GM12878 (cell line): ENCODE data around the gene ACD. TPM values are rescaled to one million over a fixed set of nuclear protein-coding genes. Genes with fewer than 3 reads are reported as not detected.

Experiments used
- ATAC-seq: fragments of 200-7000 bp; cut with Tn5 transposase; 3 replicates; pipeline ENCODE4 v1.9.1; 2020; ENCODE audit warnings: mild to moderate bottlenecking, moderate library complexity
- BruUV-seq: library from RNA; stranded (reverse); fragments of 400-500 nt; replicated peaks from 2 replicates; lab custom pipeline; 2021; lab: Mats Ljungman, UMichigan
- CTCF ChIA-PET: fragments of 300-600 bp; sonication (Branson Sonifier 250); formaldehyde crosslinking; extraction: SDS; loops from one replicate; lab custom pipeline; 2021; ENCODE audit warnings: inconsistent platforms; lab: Yijun Ruan, JAX
- POLR2A ChIA-PET: fragments of 350-600 bp; formaldehyde crosslinking; extraction: SDS; loops from one replicate; lab custom pipeline; 2021; ENCODE audit warnings: inconsistent platforms; lab: Charles Lee
- RAD21 ChIA-PET: fragments of 300-600 bp; sonication (Branson Sonifier 250); formaldehyde crosslinking; loops from one replicate; lab custom pipeline; 2023; ENCODE audit warnings: antibody characterized with exemption; ENCODE audit not compliant: unreplicated experiment; lab: Charles Lee
- SMC1A ChIA-PET: fragments of 300-600 bp; sonication (Branson Sonifier 250); formaldehyde crosslinking; loops from one replicate; lab custom pipeline; 2023; ENCODE audit not compliant: unreplicated experiment, uncharacterized antibody; lab: Charles Lee
- DNase-seq: peaks from one replicate; pipeline ENCODE4 v3.0.0-alpha.2; 2011; ENCODE audit warnings: low read depth, low spot score
- FAIRE-seq: peaks from 3 replicates; lab custom pipeline; 2011; peaks lifted over from hg19 to GRCh38; lab: Jason Lieb, UNC
- H2AFZ ChIP-seq: 2 replicates; pipeline ENCODE4 v1.6.0; 2011; ENCODE audit warnings: low read depth, low read length, control low read depth; ENCODE audit not compliant: control insufficient read depth
- H3K27ac ChIP-seq: 2 replicates; pipeline ENCODE4 v1.5.1; 2011; ENCODE audit warnings: control low read depth; ENCODE audit not compliant: control insufficient read depth, insufficient read depth
- H3K27me3 ChIP-seq, 2 experiments: replicated peaks in 1 of 2; 2 replicates each; pipeline versions ENCODE4 v1.6.0 to v1.6.1; 2011; ENCODE audit warnings: low read length in 1 of 2; ENCODE audit not compliant: control insufficient read depth in 2 of 2, insufficient read depth in 2 of 2
- H3K36me3 ChIP-seq, 2 experiments: 2 replicates each; pipeline ENCODE4 v1.5.1; 2011; ENCODE audit warnings: low read length in 1 of 2; ENCODE audit not compliant: control insufficient read depth in 2 of 2, insufficient read depth in 2 of 2
- H3K4me1 ChIP-seq: 2 replicates; pipeline ENCODE4 v1.6.1; 2011; ENCODE audit warnings: mild to moderate bottlenecking, low read length, moderate library complexity, mixed read lengths; ENCODE audit not compliant: control insufficient read depth, insufficient read depth
- H3K4me2 ChIP-seq: 2 replicates; pipeline ENCODE4 v1.6.0; 2011; ENCODE audit warnings: control low read depth; ENCODE audit not compliant: control insufficient read depth, insufficient read depth
- H3K4me3 ChIP-seq: fragments of 200-600 bp; sonication (generic); 2 replicates; pipeline ENCODE4 v1.5.1; 2016
- H3K79me2 ChIP-seq: 2 replicates; pipeline ENCODE4 v1.6.0; 2011; ENCODE audit warnings: low read length; ENCODE audit not compliant: control insufficient read depth, insufficient read depth
- H3K9ac ChIP-seq: 2 replicates; pipeline ENCODE4 v1.8.0; 2011; ENCODE audit warnings: low read length, control low read depth, mixed read lengths; ENCODE audit not compliant: control insufficient read depth, insufficient read depth
- H3K9me3 ChIP-seq: replicated peaks from 3 replicates; pipeline ENCODE4 v1.5.1; 2011; ENCODE audit warnings: mild to moderate bottlenecking, low read length; ENCODE audit not compliant: control insufficient read depth, insufficient read depth
- H4K20me1 ChIP-seq: 2 replicates; pipeline ENCODE4 v1.6.0; 2011; ENCODE audit not compliant: control insufficient read depth, insufficient read depth
- HSF1 ChIP-seq: fragments of 150-350 bp; IDR thresholded peaks from 2 replicates; pipeline ENCODE4 v1.6.1; 2014; ENCODE audit warnings: mild to moderate bottlenecking, low read depth, low read length
- IKZF1 ChIP-seq: fragments of 450-650 bp; conservative IDR thresholded peaks from 2 replicates; pipeline ENCODE4 v1.6.1; 2017; ENCODE audit warnings: antibody characterized with exemption, mild to moderate bottlenecking
- IRF5 ChIP-seq: fragments of 450-650 bp; IDR thresholded peaks from 2 replicates; pipeline ENCODE4 v1.6.1; 2017; ENCODE audit warnings: borderline replicate concordance
- MAX ChIP-seq: IDR thresholded peaks from 2 replicates; pipeline ENCODE4 v1.6.1; 2012; ENCODE audit warnings: low read depth, low read length, improper control_type of control experiment
- SMAD1 ChIP-seq: fragments of 450-650 bp; IDR thresholded peaks from 2 replicates; pipeline ENCODE4 v1.6.1; 2018; ENCODE audit warnings: mild to moderate bottlenecking, low read depth; ENCODE audit not compliant: partially characterized antibody
- SMAD5 ChIP-seq: IDR thresholded peaks from 2 replicates; pipeline ENCODE4 v1.6.1; 2016; ENCODE audit warnings: antibody characterized with exemption, low read depth
- ZNF274 ChIP-seq: IDR thresholded peaks from one replicate; pipeline ENCODE4 v1.8.0; 2011; ENCODE audit not compliant: insufficient read length, insufficient read depth
- WGBS: methylation state at CpG from one replicate; pipeline ENCODE4 v1.1.6; 2016; ENCODE audit warnings: low lambda C conversion rate; ENCODE audit not compliant: insufficient replicate concordance, insufficient coverage; ENCODE audit errors: missing lambda C conversion rate; 5-methylcytosine and 5-hydroxymethylcytosine counted together
- in situ Hi-C: fragments of 300-500 bp; cut with MboI; formaldehyde crosslinking; loops from 9 replicates; pipeline ENCODE4 v1.14.3; 2018; ENCODE audit warnings: mixed read lengths
- intact Hi-C: fragments of 100-400 bp; cut with micrococcal nuclease; formaldehyde crosslinking; loops from one replicate; pipeline ENCODE4 v1.14.2; 2022; ENCODE audit not compliant: unreplicated experiment
- polyA plus RNA-seq, 11 experiments: library from polyadenylated mRNA; depleted of rRNA in 4 of 11; unstranded in 6 of 11; stranded (reverse) in 5 of 11; fragments of >200 nt; fragmentation: Nextera tagmentation in 4 of 11; fragmentation: Illumina TruSeq in 1 of 11; extraction: Ambion mirVana in 4 of 11; extraction: Trizol in 1 of 11; gene quantifications; 1 replicate in 1 of 11; 2 replicates in 10 of 11; pipeline versions ENCODE4 v1.2.1 to v1.2.3, GENCODE V29; 2011 to 2016; ENCODE audit warnings: inconsistent platforms in 2 of 11, missing spikeins in 2 of 11, low read depth in 1 of 11
- total RNA-seq, 4 experiments: library from RNA; depleted of rRNA in 3 of 4; stranded (reverse); fragments of >200 nt in 3 of 4; fragmentation: Illumina TruSeq in 1 of 4; extraction: Trizol in 1 of 4; gene quantifications; 2 replicates each; pipeline versions ENCODE4 v1.2.1 to v1.2.3, GENCODE V29; 2013 to 2021

ACD gene
- total and polyA plus RNA-seq, 10 of the 15 experiments (the other 5 are each of a cell fraction or from before 2014, with no cell fraction given), result 2.9 to 46.7 (median 23.9) TPM

GRCh38 chr16:67699265-67699664 is 39.2 kb upstream of the ACD start:
- BruUV-seq, result no TSS peak
- ChIA-PET CTCF (no interaction called here), SMC1A (no interaction called here), POLR2A (no interaction called here), RAD21 (no interaction called here)
- H3K4me2 ChIP-seq, result no peak overlapping the region
- H3K27me3 ChIP-seq, result no peaks in the 10 kb centered on the region
- H3K79me2 ChIP-seq, result no peaks in the 10 kb centered on the region
- in situ Hi-C loops, result no loop called here
- H3K27ac ChIP-seq, result no peak overlapping the region
- WGBS, result 96% methylated on average over 7 of the region's 7 CpGs
- no peak overlapping the region for H2AFZ ChIP-seq
- no peak overlapping the region for H3K4me3 ChIP-seq
- H3K4me1 ChIP-seq, result no peaks in the 10 kb centered on the region
- peaks cover 0 to 3% of the 10 kb centered on the region in 2 experiments; a peak in 3 of 4 replicates for H3K36me3 ChIP-seq
- no peak for ATAC-seq
- no peak overlapping the region for H3K9ac ChIP-seq
- intact Hi-C loops, result no loop called here
- TF ChIP-seq IRF5, result no peak
- TF ChIP-seq HSF1, result no peak
- TF ChIP-seq IKZF1, result no peak
- no peak for TF ChIP-seq SMAD1
- no peak for TF ChIP-seq MAX
- TF ChIP-seq SMAD5, result no peak
- no peak for TF ChIP-seq ZNF274
- no peak for FAIRE-seq
- H3K9me3 ChIP-seq, result no peaks in the 10 kb centered on the region; the same call in 2 of the 3 replicates
- no peaks in the 10 kb centered on the region for H4K20me1 ChIP-seq
- DNase-seq, result no peak
